GM12865 (cell line): ENCODE data around the gene SVEP1.
"Not testable (repeated sequence)": the region's sequence is repeated elsewhere in the genome, so short reads cannot be mapped to it uniquely, and the experiment has no call there.

Source experiments
- DNase-seq: peaks from one replicate; pipeline ENCODE4 v3.0.0; 2010; ENCODE audit warnings: low read depth
- H3K4me3 ChIP-seq: 2 replicates; pipeline ENCODE4 v1.5.1; 2011; ENCODE audit warnings: mild to moderate bottlenecking, low read depth, low read length, control low read depth
- TF ChIP-seq, protein P1 (sequence below): IDR thresholded peaks from 2 replicates; pipeline ENCODE4 v1.5.1; 2011; ENCODE audit warnings: low read length, control low read depth, low read depth, inconsistent platforms; ENCODE audit not compliant: insufficient read depth; ENCODE audit errors: missing control alignments

SVEP1 gene

DNA sequence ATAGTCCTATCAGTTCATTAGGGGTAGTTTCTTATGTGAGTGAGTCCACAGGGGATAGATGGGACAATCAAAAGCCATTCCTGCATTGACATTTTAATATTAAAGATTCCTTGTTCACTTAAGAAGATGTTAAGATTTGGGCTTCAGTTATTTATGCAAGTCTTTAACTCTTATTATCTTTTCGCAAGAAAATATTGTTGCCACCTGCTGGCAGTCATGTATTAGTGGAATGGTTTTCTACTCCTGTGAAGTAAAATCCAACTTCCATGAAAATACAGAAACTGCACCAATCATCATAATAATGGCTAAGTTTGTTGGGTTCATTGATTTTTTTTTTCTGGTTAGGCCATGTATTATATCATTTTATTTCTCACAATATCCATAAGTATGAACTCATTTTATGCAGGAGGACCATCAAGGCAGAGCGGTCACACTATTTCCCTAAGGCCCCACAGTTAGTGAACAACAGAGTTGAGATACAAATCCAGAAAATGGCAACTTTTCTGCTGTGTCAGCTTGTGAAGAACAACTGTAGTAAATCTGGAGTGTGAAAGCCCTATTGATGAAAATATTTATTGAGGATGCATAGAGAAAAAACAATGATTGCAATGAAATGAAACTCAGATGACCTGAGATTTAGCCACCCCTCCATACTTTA, 153.4 kb downstream of the SVEP1 start:
- DNase-seq, result no peak
- no peak overlapping the region for H3K4me3 ChIP-seq
- TF ChIP-seq, protein P1, sequence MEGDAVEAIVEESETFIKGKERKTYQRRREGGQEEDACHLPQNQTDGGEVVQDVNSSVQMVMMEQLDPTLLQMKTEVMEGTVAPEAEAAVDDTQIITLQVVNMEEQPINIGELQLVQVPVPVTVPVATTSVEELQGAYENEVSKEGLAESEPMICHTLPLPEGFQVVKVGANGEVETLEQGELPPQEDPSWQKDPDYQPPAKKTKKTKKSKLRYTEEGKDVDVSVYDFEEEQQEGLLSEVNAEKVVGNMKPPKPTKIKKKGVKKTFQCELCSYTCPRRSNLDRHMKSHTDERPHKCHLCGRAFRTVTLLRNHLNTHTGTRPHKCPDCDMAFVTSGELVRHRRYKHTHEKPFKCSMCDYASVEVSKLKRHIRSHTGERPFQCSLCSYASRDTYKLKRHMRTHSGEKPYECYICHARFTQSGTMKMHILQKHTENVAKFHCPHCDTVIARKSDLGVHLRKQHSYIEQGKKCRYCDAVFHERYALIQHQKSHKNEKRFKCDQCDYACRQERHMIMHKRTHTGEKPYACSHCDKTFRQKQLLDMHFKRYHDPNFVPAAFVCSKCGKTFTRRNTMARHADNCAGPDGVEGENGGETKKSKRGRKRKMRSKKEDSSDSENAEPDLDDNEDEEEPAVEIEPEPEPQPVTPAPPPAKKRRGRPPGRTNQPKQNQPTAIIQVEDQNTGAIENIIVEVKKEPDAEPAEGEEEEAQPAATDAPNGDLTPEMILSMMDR, result no peak

DNA sequence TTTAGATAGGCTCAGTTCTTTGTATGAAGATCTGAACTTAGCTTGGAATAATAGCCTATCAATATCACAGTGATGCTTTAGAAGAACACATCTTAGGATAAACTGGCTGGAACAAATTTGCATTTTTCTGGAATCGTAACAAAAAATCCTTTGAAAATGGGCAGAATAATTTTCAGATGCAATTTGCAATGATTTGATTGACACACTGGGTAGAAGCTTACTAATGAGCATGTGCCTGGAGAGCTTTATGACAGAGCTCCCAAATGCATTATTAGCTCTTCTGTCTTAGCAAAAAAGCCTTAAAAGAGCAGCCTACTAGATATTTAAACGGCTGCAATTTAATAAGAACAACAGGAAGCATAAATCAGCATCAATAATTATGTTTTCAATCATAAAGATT, 165.1 kb downstream of the SVEP1 start:
- TF ChIP-seq, protein P1, result no peak

DNA sequence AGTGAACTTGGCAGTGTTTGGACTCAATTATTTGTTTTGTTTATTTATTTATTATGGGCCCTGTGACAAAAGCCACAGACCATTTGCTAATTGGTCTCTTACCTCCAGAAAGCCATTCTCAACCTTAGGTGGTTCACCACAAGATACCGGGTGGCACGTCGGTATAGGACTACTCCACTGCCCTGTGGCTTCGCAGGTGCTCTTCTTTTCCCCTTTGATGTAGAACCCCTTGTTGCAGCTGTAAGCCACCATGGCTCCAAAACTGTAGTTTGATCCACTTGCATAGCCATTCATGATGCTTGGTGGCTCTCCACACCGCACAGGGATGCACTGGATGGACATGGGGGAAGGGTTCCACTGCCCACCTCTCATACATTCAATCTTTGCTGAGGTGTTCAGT, 168.6 kb downstream of the SVEP1 start:
- TF ChIP-seq, protein P1, result no peak
- no peak for DNase-seq
- H3K4me3 ChIP-seq, result no peak overlapping the region

More for the DNA sequence above, 165.1 kb downstream of the SVEP1 start:
- no peak for DNase-seq
- no peak overlapping the region for H3K4me3 ChIP-seq

DNA sequence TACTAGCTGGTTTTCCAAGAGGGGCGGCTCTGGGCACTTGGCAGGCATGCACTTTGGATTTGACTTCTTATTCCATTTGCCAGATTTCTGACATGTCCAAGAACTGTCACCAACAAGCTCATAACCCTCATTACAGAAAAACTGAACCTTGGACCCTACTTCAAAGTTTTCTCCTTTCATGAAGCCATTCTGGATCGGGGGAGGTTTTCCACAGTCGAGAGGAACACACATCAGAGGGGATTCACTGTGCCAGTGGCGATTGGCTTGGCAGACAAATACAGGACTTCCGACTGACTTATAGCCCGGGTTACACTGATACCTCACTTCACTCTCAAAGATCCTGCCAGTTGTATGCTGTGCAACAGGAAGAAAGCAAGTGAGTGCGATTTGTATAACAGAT, 170.9 kb downstream of the SVEP1 start:
- H3K4me3 ChIP-seq, result no peak overlapping the region
- TF ChIP-seq, protein P1, result no peak
- DNase-seq, result no peak

DNA sequence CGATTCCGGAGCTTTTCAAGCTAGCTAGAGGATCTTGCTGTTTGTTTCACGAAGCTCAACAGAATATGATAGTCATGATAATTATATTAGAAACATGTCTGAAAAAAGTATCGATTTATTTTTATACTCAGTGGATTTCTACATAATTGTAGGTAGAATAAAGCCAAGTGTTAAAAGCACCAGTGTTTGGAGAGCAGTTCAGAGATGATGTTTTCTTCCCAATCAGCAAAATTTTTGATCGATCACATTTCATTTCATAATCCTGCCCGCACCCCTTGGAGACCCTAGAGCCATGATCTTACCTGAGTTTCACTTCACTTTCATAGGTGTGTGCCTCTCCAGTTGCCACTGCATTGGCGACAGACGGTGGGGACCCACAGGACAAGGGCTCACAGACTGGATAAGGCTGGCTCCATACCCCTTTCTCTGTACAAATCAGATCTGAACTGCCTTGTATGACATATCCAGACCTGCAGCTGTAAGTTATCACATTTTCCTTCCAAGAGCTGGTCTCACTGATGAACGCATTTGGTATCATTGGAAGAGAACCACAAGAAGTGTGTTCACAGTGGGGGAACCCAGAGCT, 173.6 kb downstream of the SVEP1 start:
- DNase-seq, result no peak
- TF ChIP-seq, protein P1, result no peak
- no peak overlapping the region for H3K4me3 ChIP-seq

DNA sequence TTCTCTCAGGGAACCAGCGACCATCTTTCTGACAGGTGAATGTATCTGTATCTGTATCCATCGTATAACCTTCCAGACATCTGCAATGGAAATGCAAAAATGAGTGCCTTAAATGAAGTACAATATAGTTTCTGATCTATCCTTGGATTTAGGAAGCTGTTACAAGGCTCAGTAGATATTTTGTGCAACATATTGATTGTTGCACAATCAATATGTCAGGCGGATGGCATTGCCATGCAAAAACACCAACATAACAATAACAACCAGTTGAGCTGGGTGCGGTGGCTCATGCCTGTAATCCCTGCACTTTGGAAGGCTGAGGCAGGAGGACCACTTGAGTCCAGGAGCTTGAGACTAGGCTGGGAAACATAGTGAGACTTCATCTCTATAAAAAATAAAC, 175.1 kb downstream of the SVEP1 start:
- no peak overlapping the region for H3K4me3 ChIP-seq
- TF ChIP-seq, protein P1, result no peak
- no peak for DNase-seq

DNA sequence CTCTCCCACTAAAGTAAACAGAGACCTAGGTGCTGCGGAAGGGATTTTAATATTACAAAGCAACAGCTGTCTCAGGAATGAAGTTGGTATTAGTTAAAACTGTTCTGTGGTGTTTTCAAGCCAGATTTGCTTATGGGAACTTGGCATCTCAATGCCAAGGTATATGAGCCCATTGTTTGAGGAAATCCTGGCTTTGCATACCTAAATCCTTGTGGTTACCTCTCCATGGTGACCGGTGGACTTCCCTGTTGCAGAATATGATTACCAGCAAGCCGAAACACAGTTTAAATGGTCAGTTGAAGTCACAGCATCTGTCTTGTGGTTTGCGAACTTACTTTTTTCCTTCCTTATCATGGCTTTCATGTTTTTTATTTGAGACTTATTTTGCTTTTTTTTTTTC, 179.6 kb downstream of the SVEP1 start:
- TF ChIP-seq, protein P1, result no peak
- no peak for DNase-seq
- H3K4me3 ChIP-seq, result no peak overlapping the region

DNA sequence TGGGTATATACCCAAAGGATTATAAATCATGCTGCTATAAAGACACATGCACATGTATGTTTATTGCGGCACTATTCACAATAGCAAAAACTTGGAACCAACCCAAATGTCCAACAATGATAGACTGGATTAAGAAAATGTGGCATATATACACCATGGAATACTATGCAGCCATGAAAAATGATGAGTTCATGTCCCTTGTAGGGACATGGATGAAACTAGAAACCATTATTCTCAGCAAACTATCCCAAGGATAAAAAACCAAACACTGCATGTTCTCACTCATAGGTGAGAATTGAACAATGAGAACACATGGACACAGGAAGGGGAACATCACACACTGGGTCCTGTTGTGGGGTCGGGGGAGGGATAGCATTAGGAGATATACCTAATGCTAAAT, 180.5 kb downstream of the SVEP1 start:
- not testable (repeated sequence) for DNase-seq, H3K4me3 ChIP-seq
